GM12891 (cell line): ENCODE results near the gene ING3.

Experiments
- DNase-seq: peaks from one replicate; pipeline ENCODE4 v3.0.0; 2011; ENCODE audit warnings: low spot score; ENCODE audit not compliant: insufficient read length
- FAIRE-seq: peaks from 2 replicates; lab custom pipeline; 2011; peaks lifted over from hg19 to GRCh38; lab: Jason Lieb, UNC
- PAX5 ChIP-seq: IDR thresholded peaks from 2 replicates; pipeline ENCODE4 v1.6.1; 2011; ENCODE audit warnings: low read length, moderate library complexity, mild to moderate bottlenecking; ENCODE audit not compliant: insufficient read depth, severe bottlenecking
- POLR2A ChIP-seq: IDR thresholded peaks from 2 replicates; pipeline ENCODE4 v1.6.1; 2011; ENCODE audit warnings: low read depth, low read length, control low read depth
- POLR2AphosphoS5 ChIP-seq: IDR thresholded peaks from 2 replicates; pipeline ENCODE4 v1.6.1; 2011; ENCODE audit warnings: low read depth, low read length, control low read depth
- POU2F2 ChIP-seq: IDR thresholded peaks from 2 replicates; pipeline ENCODE4 v1.6.1; 2011; ENCODE audit warnings: low read depth, mild to moderate bottlenecking, control low read depth, low read length, moderate library complexity
- SPI1 ChIP-seq: IDR thresholded peaks from 2 replicates; pipeline ENCODE4 v1.6.1; 2011; ENCODE audit warnings: low read depth, low read length, control low read depth
- TAF1 ChIP-seq: IDR thresholded peaks from 2 replicates; pipeline ENCODE4 v1.6.1; 2011; ENCODE audit warnings: low read depth, low read length, control low read depth

Gene ING3

GRCh38 chr7:121023194-121023593 lies 72.6 kb downstream of the ING3 start:
- no peak for FAIRE-seq
- TF ChIP-seq POLR2AphosphoS5 (no peak), SPI1 (no peak), PAX5 (no peak), TAF1 (no peak)
- DNase-seq: no peak

- DNase-seq (no peak), FAIRE-seq (no peak)
- no peak for TF ChIP-seq POLR2A
- no peak for TF ChIP-seq POU2F2
- no peak for TF ChIP-seq POLR2AphosphoS5
- no peak for TF ChIP-seq SPI1
- TF ChIP-seq PAX5: no peak
- no peak for TF ChIP-seq TAF1
Measured at GRCh38 chr7:121023683-121024511, 73.3 kb downstream of the ING3 start.

- TF ChIP-seq POLR2AphosphoS5: no peak
- TF ChIP-seq SPI1: no peak
- TF ChIP-seq POLR2A: no peak
- no peak for TF ChIP-seq POU2F2
- no peak for TF ChIP-seq TAF1
- TF ChIP-seq PAX5: no peak
- DNase-seq (no peak), FAIRE-seq (no peak)
Measured at GRCh38 chr7:121024611-121025010, 74.0 kb downstream of the ING3 start.

- DNase-seq (no peak), FAIRE-seq (no peak)
- TF ChIP-seq POLR2A (no peak), POLR2AphosphoS5 (no peak), TAF1 (no peak), SPI1 (no peak), POU2F2 (no peak), PAX5 (no peak)
Measured at GRCh38 chr7:121026159-121026558, 75.6 kb downstream of the ING3 start.

GRCh38 chr7:121026577-121027111 lies 76.1 kb downstream of the ING3 start:
- TF ChIP-seq POLR2A (no peak), SPI1 (no peak), POLR2AphosphoS5 (no peak), PAX5 (no peak), TAF1 (no peak), POU2F2 (no peak)
- FAIRE-seq (no peak), DNase-seq (no peak)
